Gastrocnemius medialis (tissue), 4 donors: ENCODE measurements around the gene GGA1. TPM values are rescaled to one million over a fixed set of nuclear protein-coding genes. Genes with fewer than 3 reads are reported as not detected.
"Not testable (repeated sequence)": the region's sequence is repeated elsewhere in the genome, so short reads cannot be mapped to it uniquely, and the experiment has no call there.

Source experiments
- ATAC-seq, 2 donors: fragments of 150-250 bp; one replicate each; pipeline ENCODE4 v1.9.1; 2016
- DNase-seq, 2 donors: peaks; one replicate each; pipeline ENCODE4 v3.0.0-alpha.2; 2019
- H3K27ac ChIP-seq, 4 donors: fragments of 200-600 bp; sonication (generic); 1 replicate in 1 of 4; 2 replicates in 3 of 4; pipeline ENCODE4 v1.5.1; 2016 to 2018; ENCODE audit warnings: mild to moderate bottlenecking in 2 of 4, moderate library complexity in 1 of 4
- H3K27me3 ChIP-seq, 3 donors: fragments of 200-600 bp; sonication (generic) in 2 of 3; 1 replicate in 1 of 3; 2 replicates in 2 of 3; pipeline versions ENCODE4 v1.5.1 to v1.6.0; 2016 to 2019; ENCODE audit warnings: mild to moderate bottlenecking in 1 of 3, moderate library complexity in 1 of 3
- H3K36me3 ChIP-seq, 2 donors: fragments of 200-600 bp; sonication (generic) in 1 of 2; one replicate each; pipeline ENCODE4 v1.5.1; 2017 to 2018
- H3K4me1 ChIP-seq, 2 donors: fragments of 200-600 bp; sonication (generic) in 1 of 2; one replicate each; pipeline ENCODE4 v1.5.1; 2016 to 2017; ENCODE audit warnings: mild to moderate bottlenecking in 2 of 2
- H3K4me3 ChIP-seq, 4 donors: fragments of 200-600 bp; sonication (generic) in 3 of 4; 1 replicate in 1 of 4; 2 replicates in 3 of 4; pipeline ENCODE4 v1.5.1; 2016 to 2019; ENCODE audit warnings: mild to moderate bottlenecking in 2 of 4
- H3K9me3 ChIP-seq, 3 donors: fragments of 200-600 bp; sonication (generic) in 2 of 3; 1 replicate in 1 of 3; 2 replicates in 2 of 3; pipeline ENCODE4 v1.5.1; 2016 to 2019
- POLR2A ChIP-seq, 2 donors: fragments of 450-650 bp; IDR thresholded peaks; one replicate each; pipeline ENCODE4 v1.6.1; 2017; ENCODE audit warnings: antibody characterized with exemption in 2 of 2, mild to moderate bottlenecking in 2 of 2, moderate library complexity in 2 of 2
- in situ Hi-C, 4 donors: fragments of 200-750 bp; cut with MboI; loops; one replicate each; pipeline versions ENCODE4 v1.15.0 to v1.8.0; 2017; ENCODE audit warnings: low sequenced_read_pairs in 4 of 4
- intact Hi-C: fragments of 100-400 bp; cut with DNase I; formaldehyde crosslinking; loops from one replicate; pipeline ENCODE4 v1.15.1; 2023; ENCODE audit warnings: low total_unique reads
- total RNA-seq, 4 donors: library from RNA; depleted of rRNA; stranded (reverse); fragments of >200 nt; gene quantifications; one replicate each; pipeline versions ENCODE4 v1.1.0 to v1.2.3, GENCODE V29; 2016
- TF ChIP-seq, protein P1 (sequence below), 5 experiments: fragments of 450-650 bp in 3 of 5; fragments of 200-600 bp in 2 of 5; sonication (generic) in 2 of 5; IDR thresholded peaks in 4 of 5; conservative IDR thresholded peaks in 1 of 5; 1 replicate in 4 of 5; 2 replicates in 1 of 5; pipeline ENCODE4 v1.5.1; 2016 to 2019; ENCODE audit warnings: antibody characterized with exemption in 5 of 5, mild to moderate bottlenecking in 3 of 5, moderate library complexity in 3 of 5

The GGA1 gene
- total RNA-seq, 4 donors from 2014 or later: 39.0 to 48.8 (median 45.0) TPM

GRCh38 chr22:37607010-37607934, 1.4 kb upstream of the GGA1 start:
- H3K27ac ChIP-seq: peak overlapping the region; percentile 90 to 98 (median 95)
- peaks cover 28 to 34% of the 10 kb centered on the region in 2 donors for H3K4me1 ChIP-seq
- H3K4me3 ChIP-seq: peak overlapping the region; percentile 88 to 98 (median 92)
- no peak for TF ChIP-seq POLR2A (IDR thresholded peaks at IDR 0.05)
- TF ChIP-seq, protein P1, sequence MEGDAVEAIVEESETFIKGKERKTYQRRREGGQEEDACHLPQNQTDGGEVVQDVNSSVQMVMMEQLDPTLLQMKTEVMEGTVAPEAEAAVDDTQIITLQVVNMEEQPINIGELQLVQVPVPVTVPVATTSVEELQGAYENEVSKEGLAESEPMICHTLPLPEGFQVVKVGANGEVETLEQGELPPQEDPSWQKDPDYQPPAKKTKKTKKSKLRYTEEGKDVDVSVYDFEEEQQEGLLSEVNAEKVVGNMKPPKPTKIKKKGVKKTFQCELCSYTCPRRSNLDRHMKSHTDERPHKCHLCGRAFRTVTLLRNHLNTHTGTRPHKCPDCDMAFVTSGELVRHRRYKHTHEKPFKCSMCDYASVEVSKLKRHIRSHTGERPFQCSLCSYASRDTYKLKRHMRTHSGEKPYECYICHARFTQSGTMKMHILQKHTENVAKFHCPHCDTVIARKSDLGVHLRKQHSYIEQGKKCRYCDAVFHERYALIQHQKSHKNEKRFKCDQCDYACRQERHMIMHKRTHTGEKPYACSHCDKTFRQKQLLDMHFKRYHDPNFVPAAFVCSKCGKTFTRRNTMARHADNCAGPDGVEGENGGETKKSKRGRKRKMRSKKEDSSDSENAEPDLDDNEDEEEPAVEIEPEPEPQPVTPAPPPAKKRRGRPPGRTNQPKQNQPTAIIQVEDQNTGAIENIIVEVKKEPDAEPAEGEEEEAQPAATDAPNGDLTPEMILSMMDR (IDR thresholded peaks at IDR 0.05 in 4 of 5, conservative IDR thresholded peaks at IDR 0.05 in 1 of 5): peak; percentile 84 to 97 (median 87)
- DNase-seq (peak; percentile 57 to 67), ATAC-seq (peak in 1 of 2 donors; percentile 18)
- no peaks in the 10 kb centered on the region for H3K9me3 ChIP-seq
- no peaks in the 10 kb centered on the region for H3K36me3 ChIP-seq
- intact Hi-C loops (loop anchor here (10.0 kb wide), 1 partner anchor 1918 kb away; the partner anchor contains the start of gene ATF4), in situ Hi-C loops (no loop called here)
- H3K27me3 ChIP-seq: no peaks in the 10 kb centered on the region

- TF ChIP-seq, protein P1 (IDR thresholded peaks at IDR 0.05 in 4 of 5, conservative IDR thresholded peaks at IDR 0.05 in 1 of 5): no peak
- TF ChIP-seq POLR2A (IDR thresholded peaks at IDR 0.05): no peak
- intact Hi-C loops (loop anchor here (1.0 to 10.0 kb wide), 2 partner anchors 67 to 1917 kb away; partner anchors contain the start of genes ATF4 and LGALS1), in situ Hi-C loops (no loop called here)
- no peaks in the 10 kb centered on the region for H3K9me3 ChIP-seq
- peak overlapping the region; percentile 90 to 98 (median 95) for H3K27ac ChIP-seq
- H3K27me3 ChIP-seq: no peaks in the 10 kb centered on the region
- ATAC-seq (peak in 1 of 2 donors; percentile 0), DNase-seq (no peak)
- H3K36me3 ChIP-seq: no peaks in the 10 kb centered on the region
- H3K4me3 ChIP-seq: peak overlapping the region; percentile 88 to 98 (median 92)
- peaks cover 28 to 34% of the 10 kb centered on the region in 2 donors for H3K4me1 ChIP-seq
Observed at GRCh38 chr22:37607935-37608476, 628 bp upstream of the GGA1 start.

DNA sequence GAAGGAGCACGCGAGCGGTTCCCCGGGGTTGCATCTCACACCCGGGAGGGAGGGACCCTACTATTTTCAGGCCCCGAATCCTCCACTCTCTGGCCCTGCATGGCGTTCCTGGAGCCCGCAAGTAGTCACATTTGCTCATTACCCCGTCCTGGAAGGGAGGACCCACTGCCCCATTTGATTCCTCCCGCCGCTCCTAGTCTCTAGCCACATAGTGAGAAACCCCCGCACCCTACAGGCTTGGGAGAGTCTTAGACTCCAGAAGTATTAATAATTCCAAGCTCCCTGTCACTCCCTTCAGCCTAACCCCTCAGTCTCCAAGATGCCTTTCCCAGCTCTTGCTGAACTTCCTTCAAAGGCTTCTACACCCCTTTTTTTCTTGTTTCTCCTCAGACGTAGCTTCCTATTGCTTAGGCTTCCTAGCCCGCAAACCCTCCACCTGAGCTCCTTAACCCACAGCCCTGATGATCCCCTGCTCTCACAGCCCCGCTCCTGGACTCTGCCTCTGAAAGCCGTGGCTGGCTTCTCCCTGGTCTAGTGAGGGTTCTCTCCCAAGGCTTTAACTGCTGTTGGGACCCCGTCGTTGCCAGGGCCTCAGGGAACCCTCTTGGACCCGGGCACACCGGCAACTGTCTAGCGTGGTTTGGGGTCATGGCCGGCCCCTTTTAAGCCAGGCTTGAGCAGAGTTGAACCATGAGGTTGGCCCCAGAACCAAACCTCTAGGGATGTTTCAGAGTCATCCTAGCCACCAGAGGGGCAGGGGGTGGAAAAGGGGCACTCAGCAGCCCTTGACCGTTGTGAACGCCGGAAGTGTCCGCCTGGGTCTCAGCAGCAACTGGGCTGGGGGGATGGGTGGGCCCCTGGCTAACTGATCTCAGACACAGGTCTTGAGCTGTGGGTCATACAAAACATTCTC, 862 bp downstream of the GGA1 start:
- no peaks in the 10 kb centered on the region for H3K27me3 ChIP-seq
- TF ChIP-seq, protein P1 (IDR thresholded peaks at IDR 0.05 in 4 of 5, conservative IDR thresholded peaks at IDR 0.05 in 1 of 5): no peak
- no peak for TF ChIP-seq POLR2A (IDR thresholded peaks at IDR 0.05)
- ATAC-seq (peak in 1 of 2 donors; percentile 1), DNase-seq (no peak)
- peak overlapping the region; percentile 88 to 98 (median 92) for H3K4me3 ChIP-seq
- H3K9me3 ChIP-seq: no peaks in the 10 kb centered on the region
- peaks cover 0 to 6% of the 10 kb centered on the region in 2 donors for H3K36me3 ChIP-seq
- in situ Hi-C loops (no loop called here), intact Hi-C loops (loop anchor here (10.0 kb wide), 1 partner anchor 1915 kb away; the partner anchor contains the start of gene ATF4)
- H3K4me1 ChIP-seq: peaks cover 28 to 34% of the 10 kb centered on the region in 2 donors
- H3K27ac ChIP-seq: peak overlapping the region; percentile 90 to 98 (median 95)

DNA sequence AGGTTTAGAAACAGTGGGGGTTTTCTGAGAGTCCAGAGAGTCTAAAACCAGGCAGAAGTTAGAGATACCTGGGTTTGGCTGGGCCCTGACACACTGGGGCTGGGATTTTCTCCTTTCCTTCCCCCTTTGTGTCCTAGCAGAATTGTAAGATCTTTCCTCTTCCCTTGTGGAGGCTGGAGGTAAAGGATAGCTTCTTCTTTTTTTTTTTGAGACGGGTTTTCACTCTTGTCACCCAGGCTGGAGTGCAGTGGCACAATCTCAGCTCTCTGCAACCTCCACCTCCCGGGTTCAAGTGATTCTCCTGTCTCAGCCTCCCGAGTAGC, 1.5 kb downstream of the GGA1 start:
- Histone ChIP-seq H3K4me3 (peak overlapping the region; percentile 88 to 98 (median 92)), H3K4me1 (peaks cover 28 to 34% of the 10 kb centered on the region in 2 donors), H3K27ac (peak overlapping the region in 2 of 4 donors; percentile 90 to 98)
- DNase-seq, intact Hi-C loops, H3K36me3 ChIP-seq, ATAC-seq, in situ Hi-C loops, H3K9me3 ChIP-seq, H3K27me3 ChIP-seq: not testable (repeated sequence)
